GM19455 (cell line): ENCODE data around the gene STARD3.
"Not testable (repeated sequence)": the region's sequence is repeated elsewhere in the genome, so short reads cannot be mapped to it uniquely, and the experiment has no call there.

Experiments
- ATAC-seq: cut with Tn5 transposase; IDR thresholded peaks from one replicate; pipeline ENCODE4 v1.9.1; 2021; ENCODE audit not compliant: unreplicated experiment

STARD3 gene

GRCh38 chr17:39687101-39687545 lies 50.2 kb downstream of the STARD3 start:
- ATAC-seq: no peak

- ATAC-seq: peak; percentile 92
Measured at GRCh38 chr17:39687546-39688474, 50.9 kb downstream of the STARD3 start, which contains the start of gene PGAP3. Gene PGAP3, minus strand, starts transcription at chr17:39688057. Its CDS starts 43 bp downstream, at chr17:39688014.

- no peak for ATAC-seq
Measured at GRCh38 chr17:39688475-39688835, 51.5 kb downstream of the STARD3 start.

GRCh38 chr17:39688945-39689344 lies 52.0 kb downstream of the STARD3 start:
- ATAC-seq: no peak

GRCh38 chr17:39694593-39694992 lies 57.6 kb downstream of the STARD3 start:
- no peak for ATAC-seq

- no peak for ATAC-seq
Measured at GRCh38 chr17:39695089-39695474, 58.1 kb downstream of the STARD3 start.

GRCh38 chr17:39696731-39697130 lies 59.8 kb downstream of the STARD3 start:
- ATAC-seq: no peak

- ATAC-seq: no peak
Measured at GRCh38 chr17:39697961-39698360, 61.0 kb downstream of the STARD3 start.

- ATAC-seq: not testable (repeated sequence)
Measured at GRCh38 chr17:39699157-39699817, 62.3 kb downstream of the STARD3 start.

GRCh38 chr17:39699818-39700147 lies 62.8 kb downstream of the STARD3 start, which contains the start of gene ERBB2:
Gene ERBB2, plus strand, starts transcription at chr17:39700064. Its CDS starts 175 bp downstream, at chr17:39700239.
- no peak for ATAC-seq

GRCh38 chr17:39700148-39700987 lies 63.4 kb downstream of the STARD3 start:
- no peak for ATAC-seq

GRCh38 chr17:39701012-39701783 lies 64.3 kb downstream of the STARD3 start:
- ATAC-seq: no peak

- ATAC-seq: no peak
Measured at GRCh38 chr17:39701784-39702422, 65.0 kb downstream of the STARD3 start.

- no peak for ATAC-seq
Measured at GRCh38 chr17:39702901-39703893, 66.3 kb downstream of the STARD3 start.

GRCh38 chr17:39703913-39704312 lies 67.0 kb downstream of the STARD3 start:
- ATAC-seq: no peak

- no peak for ATAC-seq
Measured at GRCh38 chr17:39704821-39705551, 68.0 kb downstream of the STARD3 start.

- ATAC-seq: no peak
Measured at GRCh38 chr17:39705786-39706348, 68.9 kb downstream of the STARD3 start.

- no peak for ATAC-seq
Measured at GRCh38 chr17:39706383-39706782, 69.4 kb downstream of the STARD3 start.
